ENCODE data around the gene PPP4R3A. TPM values are rescaled to one million over a fixed set of nuclear protein-coding genes. Genes with fewer than 3 reads are reported as not detected.
"Not testable (repeated sequence)": the region's sequence is repeated elsewhere in the genome, so short reads cannot be mapped to it uniquely, and the experiment has no call there.

Gene PPP4R3A
- total and polyA plus RNA-seq, 2 experiments from 2014 or later = 53.5 to 94.9 TPM

DNA sequence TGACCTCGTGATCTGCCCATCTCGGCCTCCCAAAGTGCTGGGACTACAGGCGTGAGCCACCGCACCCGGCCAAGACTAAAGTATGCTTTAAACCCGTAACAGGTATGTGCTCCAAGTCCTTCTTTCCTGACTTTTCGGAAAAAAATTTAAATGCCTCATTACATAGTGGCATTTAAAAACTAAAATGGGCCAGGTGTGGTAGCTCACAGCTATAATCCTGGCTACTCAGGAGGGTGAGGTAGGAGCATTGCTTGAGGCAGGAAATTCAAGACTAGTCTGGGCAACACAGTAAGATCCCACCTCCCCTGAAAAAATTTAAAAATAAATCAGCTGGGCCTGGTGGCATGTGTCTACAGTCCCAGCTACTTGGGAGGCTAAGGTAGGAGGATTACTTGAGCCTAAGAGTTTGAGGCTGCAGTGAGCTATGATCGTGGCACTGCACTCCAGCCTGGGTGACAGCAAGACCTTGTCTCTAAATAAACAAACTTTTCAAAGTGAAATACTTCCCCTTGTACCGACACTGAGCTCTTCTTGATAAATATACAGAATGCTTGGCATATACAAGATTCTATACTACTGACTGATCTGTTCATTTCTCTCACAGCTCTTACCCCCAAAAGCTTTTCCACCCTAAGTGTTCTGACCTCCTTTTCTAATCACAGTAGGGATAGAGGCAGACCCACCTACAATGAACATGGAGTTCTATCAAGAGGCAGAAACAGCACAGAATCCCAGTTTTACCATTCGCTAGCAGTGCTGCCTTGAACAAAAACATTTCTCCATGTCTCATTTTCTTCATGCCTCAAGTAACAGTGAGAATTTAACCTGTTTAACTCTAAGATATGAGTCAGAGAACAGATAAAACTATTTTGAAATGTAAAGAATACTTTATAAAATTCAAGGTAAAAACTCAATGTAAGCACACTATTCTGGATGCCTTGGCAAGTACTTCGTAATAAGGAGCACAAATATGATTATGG, 7.9 kb downstream of the PPP4R3A start:
- no peak for DNase-seq (ENCODE audit: low read depth in 1 of 2, low spot score in 1 of 2)
- no peaks in the 10 kb centered on the region for H3K27me3 ChIP-seq
- H3K4me3 ChIP-seq = no peak overlapping the region
- peaks cover 8% of the 10 kb centered on the region for H3K4me1 ChIP-seq (ENCODE audit: low read depth)
- H3K27ac ChIP-seq = no peak overlapping the region
- no peaks in the 10 kb centered on the region for H3K9me3 ChIP-seq (ENCODE audit: low read depth)
- TF ChIP-seq, protein P1, sequence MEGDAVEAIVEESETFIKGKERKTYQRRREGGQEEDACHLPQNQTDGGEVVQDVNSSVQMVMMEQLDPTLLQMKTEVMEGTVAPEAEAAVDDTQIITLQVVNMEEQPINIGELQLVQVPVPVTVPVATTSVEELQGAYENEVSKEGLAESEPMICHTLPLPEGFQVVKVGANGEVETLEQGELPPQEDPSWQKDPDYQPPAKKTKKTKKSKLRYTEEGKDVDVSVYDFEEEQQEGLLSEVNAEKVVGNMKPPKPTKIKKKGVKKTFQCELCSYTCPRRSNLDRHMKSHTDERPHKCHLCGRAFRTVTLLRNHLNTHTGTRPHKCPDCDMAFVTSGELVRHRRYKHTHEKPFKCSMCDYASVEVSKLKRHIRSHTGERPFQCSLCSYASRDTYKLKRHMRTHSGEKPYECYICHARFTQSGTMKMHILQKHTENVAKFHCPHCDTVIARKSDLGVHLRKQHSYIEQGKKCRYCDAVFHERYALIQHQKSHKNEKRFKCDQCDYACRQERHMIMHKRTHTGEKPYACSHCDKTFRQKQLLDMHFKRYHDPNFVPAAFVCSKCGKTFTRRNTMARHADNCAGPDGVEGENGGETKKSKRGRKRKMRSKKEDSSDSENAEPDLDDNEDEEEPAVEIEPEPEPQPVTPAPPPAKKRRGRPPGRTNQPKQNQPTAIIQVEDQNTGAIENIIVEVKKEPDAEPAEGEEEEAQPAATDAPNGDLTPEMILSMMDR (IDR thresholded peaks at IDR 0.05; ENCODE audit: low read depth, low read length) = no peak
- peaks cover 6% of the 10 kb centered on the region for H3K36me3 ChIP-seq

DNA sequence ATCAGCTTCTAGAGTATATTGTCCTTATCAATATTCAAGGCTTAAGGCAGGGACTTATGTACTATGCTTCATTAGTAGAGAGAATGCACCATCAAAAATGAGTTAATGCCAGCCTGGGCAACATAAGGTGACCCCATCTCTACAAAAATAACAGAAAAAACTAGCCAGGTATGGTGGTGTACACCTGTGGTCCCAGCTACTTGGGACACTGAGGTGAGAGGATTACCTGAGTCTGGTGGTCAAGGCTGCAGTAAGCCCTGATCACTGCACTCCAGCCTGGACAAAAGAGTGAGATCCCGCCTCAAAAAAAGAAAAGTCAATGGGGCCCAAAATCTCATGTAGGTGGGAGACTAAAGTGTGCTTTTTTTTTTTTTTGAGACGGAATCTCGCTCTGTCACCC, 8.8 kb downstream of the PPP4R3A start:
- Histone ChIP-seq H3K9me3 (ENCODE audit: low read depth) (no peaks in the 10 kb centered on the region), H3K27me3 (no peaks in the 10 kb centered on the region), H3K4me1 (ENCODE audit: low read depth) (peaks cover 16% of the 10 kb centered on the region), H3K27ac (no peak overlapping the region), H3K36me3 (no peaks in the 10 kb centered on the region), H3K4me3 (no peak overlapping the region)
- TF ChIP-seq, protein P1 (IDR thresholded peaks at IDR 0.05; ENCODE audit: low read depth, low read length) = no peak
- DNase-seq (ENCODE audit: low read depth in 1 of 2, low spot score in 1 of 2) = no peak

DNA sequence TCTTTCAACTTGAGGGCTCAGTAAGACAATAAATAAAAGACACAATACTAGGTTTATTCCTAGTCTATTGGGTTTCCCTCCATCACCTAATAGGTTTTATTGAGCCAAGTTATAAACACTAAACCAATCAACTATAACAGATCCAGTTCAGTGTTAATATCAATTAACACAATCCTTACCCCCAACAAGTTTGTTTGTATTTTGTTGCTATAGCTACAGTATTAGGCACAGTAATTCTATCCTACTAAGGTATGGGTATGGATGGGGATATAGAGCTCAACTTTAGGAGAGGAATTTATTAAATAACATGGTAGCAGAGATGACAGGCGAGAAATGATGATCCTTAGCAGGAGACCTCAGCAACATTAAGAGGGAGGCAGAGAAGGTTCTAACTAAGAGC, 13.3 kb downstream of the PPP4R3A start:
- no peaks in the 10 kb centered on the region for H3K36me3 ChIP-seq
- no peak overlapping the region for H3K4me3 ChIP-seq
- TF ChIP-seq, protein P1 (IDR thresholded peaks at IDR 0.05; ENCODE audit: low read depth, low read length) = no peak
- H3K27ac ChIP-seq = no peak overlapping the region
- no peaks in the 10 kb centered on the region for H3K9me3 ChIP-seq (ENCODE audit: low read depth)
- no peaks in the 10 kb centered on the region for H3K27me3 ChIP-seq
- DNase-seq (ENCODE audit: low read depth in 1 of 2, low spot score in 1 of 2) = no peak
- peaks cover 20% of the 10 kb centered on the region for H3K4me1 ChIP-seq (ENCODE audit: low read depth)

DNA sequence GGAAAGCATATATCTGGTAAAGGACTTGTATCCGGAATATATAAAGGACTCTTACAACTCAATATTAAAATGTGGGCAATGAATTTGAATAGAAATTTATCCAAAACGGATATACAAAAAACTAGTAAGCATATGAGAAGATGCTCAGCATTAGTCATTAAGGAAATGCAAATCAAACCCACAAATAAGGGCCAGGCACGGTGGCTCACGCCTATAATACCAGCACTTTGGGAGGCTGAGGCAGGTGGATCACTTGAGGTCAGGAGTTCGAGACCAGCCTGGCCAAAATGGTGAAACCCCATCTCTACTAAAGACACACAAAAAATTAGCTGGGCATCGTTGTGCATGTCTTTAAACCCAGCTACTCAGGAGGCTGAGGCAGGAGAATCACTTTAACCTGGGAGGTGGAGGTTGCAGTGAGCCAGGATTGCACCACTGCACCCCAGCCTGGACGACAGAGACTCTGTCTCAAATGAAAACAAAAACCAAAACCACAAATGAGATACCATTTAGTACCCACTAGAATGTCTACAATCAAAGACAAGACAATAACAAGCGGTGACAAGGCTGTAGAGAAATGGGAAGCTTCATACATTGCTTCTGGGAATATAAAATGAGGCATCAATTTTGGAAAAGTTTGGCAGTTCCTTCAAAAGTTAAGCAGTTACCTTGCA, 15.6 kb downstream of the PPP4R3A start:
- not testable (repeated sequence) for H3K4me3 ChIP-seq; H3K27me3 ChIP-seq; DNase-seq (ENCODE audit: low read depth in 1 of 2, low spot score in 1 of 2); H3K27ac ChIP-seq; H3K36me3 ChIP-seq; H3K9me3 ChIP-seq (ENCODE audit: low read depth)
- H3K4me1 ChIP-seq (ENCODE audit: low read depth) = peaks cover 20% of the 10 kb centered on the region

DNA sequence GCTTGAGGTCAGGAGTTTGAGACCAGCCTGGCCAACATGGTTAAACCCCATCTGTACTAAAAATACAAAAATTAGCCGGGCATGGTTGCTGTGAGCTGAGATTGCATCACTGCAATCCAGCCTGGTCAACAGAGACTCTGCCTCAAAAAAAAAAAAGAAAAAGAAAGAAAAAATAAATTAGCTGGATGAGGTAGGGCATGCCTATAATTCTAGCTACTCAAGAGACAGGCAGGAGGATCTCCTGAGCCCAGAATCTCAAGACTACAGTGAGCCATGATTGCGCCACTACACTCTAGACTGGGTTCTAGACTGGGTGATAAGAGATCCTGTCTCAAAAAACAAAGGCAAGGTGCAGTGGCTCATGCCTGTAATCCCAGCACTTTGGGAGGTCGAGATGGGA, 16.9 kb downstream of the PPP4R3A start:
- Histone ChIP-seq H3K27me3 (no peaks in the 10 kb centered on the region), H3K4me3 (no peak overlapping the region), H3K36me3 (peaks cover 15% of the 10 kb centered on the region), H3K4me1 (ENCODE audit: low read depth) (peaks cover 20% of the 10 kb centered on the region), H3K27ac (no peak overlapping the region), H3K9me3 (ENCODE audit: low read depth) (no peaks in the 10 kb centered on the region)
- TF ChIP-seq, protein P1 (IDR thresholded peaks at IDR 0.05; ENCODE audit: low read depth, low read length) = no peak
- DNase-seq (ENCODE audit: low read depth in 1 of 2, low spot score in 1 of 2) = peak in 1 of 2 donors; percentile 40

DNA sequence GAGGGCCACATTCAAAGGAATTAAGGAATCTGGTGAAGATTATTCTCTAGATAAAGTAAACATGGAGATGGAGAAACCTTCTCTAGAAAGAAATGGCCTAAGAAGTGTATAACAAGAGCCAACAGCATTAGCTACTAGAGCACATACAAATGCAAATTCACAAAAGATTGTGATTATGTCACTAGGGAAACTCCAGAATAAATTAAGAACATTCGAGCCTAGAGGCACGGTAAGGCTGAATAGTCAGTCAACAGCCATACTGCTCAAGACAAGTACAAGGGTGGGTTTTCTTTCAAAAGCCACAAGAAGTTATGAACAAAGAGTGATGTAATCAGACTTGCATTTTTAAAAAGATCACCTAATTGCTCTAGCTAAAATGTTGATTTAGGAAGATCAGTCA, 25.4 kb downstream of the PPP4R3A start:
- Histone ChIP-seq H3K4me1 (ENCODE audit: low read depth) (no peaks in the 10 kb centered on the region), H3K4me3 (no peak overlapping the region), H3K9me3 (ENCODE audit: low read depth) (no peaks in the 10 kb centered on the region), H3K27me3 (no peaks in the 10 kb centered on the region), H3K27ac (no peak overlapping the region), H3K36me3 (peaks cover 62% of the 10 kb centered on the region)
- TF ChIP-seq, protein P1 (IDR thresholded peaks at IDR 0.05; ENCODE audit: low read depth, low read length) = no peak
- no peak for DNase-seq (ENCODE audit: low read depth in 1 of 2, low spot score in 1 of 2)
